NCI-H2081 treated with DMSO at 0.1 percent for 48 hours (cell line): ENCODE results near the gene SULT4A1.

Experiments
- DNase-seq: peaks from one replicate; lab custom pipeline; 2025; lab: John Stamatoyannopoulos, UW

SULT4A1 gene

GRCh38 chr22:43828725-43828997, 33.7 kb downstream of the SULT4A1 start:
- no peak for DNase-seq

- DNase-seq: no peak
These were observed 34.2 kb downstream of the SULT4A1 start for GRCh38 chr22:43827926-43828724.

- DNase-seq: no peak
These were observed 35.1 kb downstream of the SULT4A1 start for GRCh38 chr22:43827003-43827735.

GRCh38 chr22:43826142-43827002, 35.9 kb downstream of the SULT4A1 start:
- no peak for DNase-seq

GRCh38 chr22:43825651-43826050, 36.7 kb downstream of the SULT4A1 start:
- DNase-seq: no peak

- DNase-seq: no peak
These were observed 37.4 kb downstream of the SULT4A1 start for GRCh38 chr22:43824724-43825420.

GRCh38 chr22:43823911-43824665, 38.2 kb downstream of the SULT4A1 start:
- no peak for DNase-seq

- no peak for DNase-seq
These were observed 38.9 kb downstream of the SULT4A1 start for GRCh38 chr22:43823353-43823908.

- DNase-seq: no peak
These were observed 40.5 kb downstream of the SULT4A1 start for GRCh38 chr22:43821606-43822425.

GRCh38 chr22:43820651-43821305, 41.5 kb downstream of the SULT4A1 start:
- DNase-seq: no peak

GRCh38 chr22:43819931-43820640, 42.2 kb downstream of the SULT4A1 start:
- DNase-seq: no peak

- no peak for DNase-seq
These were observed 42.8 kb downstream of the SULT4A1 start for GRCh38 chr22:43819421-43819921.

GRCh38 chr22:43818981-43819380, 43.3 kb downstream of the SULT4A1 start:
- DNase-seq: no peak

- DNase-seq: no peak
These were observed 44.9 kb downstream of the SULT4A1 start for GRCh38 chr22:43817402-43817801.

GRCh38 chr22:43814264-43814663, 48.0 kb downstream of the SULT4A1 start:
- no peak for DNase-seq

- DNase-seq: no peak
These were observed 49.4 kb downstream of the SULT4A1 start for GRCh38 chr22:43812890-43813289.

GRCh38 chr22:43812149-43812842, 50.0 kb downstream of the SULT4A1 start, which contains the start of gene EFCAB6:
Gene EFCAB6, minus strand, starts transcription at chr22:43812305. Its CDS starts 29,987 bp downstream, at chr22:43782318.
- DNase-seq: peak; percentile 40

GRCh38 chr22:43811777-43812148, 50.5 kb downstream of the SULT4A1 start:
- DNase-seq: no peak
